ENCODE measurements around the gene ADAM8.
"Not testable (repeated sequence)": the region's sequence is repeated elsewhere in the genome, so short reads cannot be mapped to it uniquely, and the experiment has no call there.

DNA sequence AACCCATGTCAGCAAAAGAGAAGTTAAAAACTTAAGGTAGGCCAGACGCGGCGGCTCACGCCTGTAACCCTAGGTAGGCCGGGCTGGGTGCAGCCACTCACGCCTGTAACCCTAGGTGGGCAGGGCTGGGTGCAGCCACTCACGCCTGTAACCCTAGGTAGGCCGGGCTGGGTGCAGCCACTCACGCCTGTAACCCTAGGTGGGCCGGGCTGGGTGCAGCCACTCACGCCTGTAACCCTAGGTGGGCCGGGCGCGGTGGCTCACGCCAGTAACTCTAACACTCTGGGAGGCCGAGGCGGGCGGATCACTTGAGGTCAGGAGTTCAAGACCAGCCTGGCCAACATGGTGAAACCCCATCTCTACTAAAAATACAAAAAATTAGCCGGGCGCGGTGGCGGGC lies 54.9 kb downstream of the ADAM8 start:
- TF ChIP-seq, protein P1, sequence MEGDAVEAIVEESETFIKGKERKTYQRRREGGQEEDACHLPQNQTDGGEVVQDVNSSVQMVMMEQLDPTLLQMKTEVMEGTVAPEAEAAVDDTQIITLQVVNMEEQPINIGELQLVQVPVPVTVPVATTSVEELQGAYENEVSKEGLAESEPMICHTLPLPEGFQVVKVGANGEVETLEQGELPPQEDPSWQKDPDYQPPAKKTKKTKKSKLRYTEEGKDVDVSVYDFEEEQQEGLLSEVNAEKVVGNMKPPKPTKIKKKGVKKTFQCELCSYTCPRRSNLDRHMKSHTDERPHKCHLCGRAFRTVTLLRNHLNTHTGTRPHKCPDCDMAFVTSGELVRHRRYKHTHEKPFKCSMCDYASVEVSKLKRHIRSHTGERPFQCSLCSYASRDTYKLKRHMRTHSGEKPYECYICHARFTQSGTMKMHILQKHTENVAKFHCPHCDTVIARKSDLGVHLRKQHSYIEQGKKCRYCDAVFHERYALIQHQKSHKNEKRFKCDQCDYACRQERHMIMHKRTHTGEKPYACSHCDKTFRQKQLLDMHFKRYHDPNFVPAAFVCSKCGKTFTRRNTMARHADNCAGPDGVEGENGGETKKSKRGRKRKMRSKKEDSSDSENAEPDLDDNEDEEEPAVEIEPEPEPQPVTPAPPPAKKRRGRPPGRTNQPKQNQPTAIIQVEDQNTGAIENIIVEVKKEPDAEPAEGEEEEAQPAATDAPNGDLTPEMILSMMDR (optimal IDR thresholded peaks at IDR 0.05 in 1 of 3, IDR thresholded peaks at IDR 0.05 in 1 of 3, conservative IDR thresholded peaks at IDR 0.05 in 1 of 3; ENCODE audit: extremely low read depth in 1 of 3, insufficient read depth in 2 of 3, low read length in 3 of 3): not testable (repeated sequence)
- TF ChIP-seq EZH2 (IDR thresholded peaks at IDR 0.05; ENCODE audit: low read length): not testable (repeated sequence)

Data from keratinocyte (primary cell).